ENCODE data around the gene KATNBL1. TPM values are rescaled to one million over a fixed set of nuclear protein-coding genes. Genes with fewer than 3 reads are reported as not detected.
"Not testable (repeated sequence)": the region's sequence is repeated elsewhere in the genome, so short reads cannot be mapped to it uniquely, and the experiment has no call there.

Gene KATNBL1
- total RNA-seq, 2 donors from 2014 or later, result 41.6 to 51.3 TPM

DNA sequence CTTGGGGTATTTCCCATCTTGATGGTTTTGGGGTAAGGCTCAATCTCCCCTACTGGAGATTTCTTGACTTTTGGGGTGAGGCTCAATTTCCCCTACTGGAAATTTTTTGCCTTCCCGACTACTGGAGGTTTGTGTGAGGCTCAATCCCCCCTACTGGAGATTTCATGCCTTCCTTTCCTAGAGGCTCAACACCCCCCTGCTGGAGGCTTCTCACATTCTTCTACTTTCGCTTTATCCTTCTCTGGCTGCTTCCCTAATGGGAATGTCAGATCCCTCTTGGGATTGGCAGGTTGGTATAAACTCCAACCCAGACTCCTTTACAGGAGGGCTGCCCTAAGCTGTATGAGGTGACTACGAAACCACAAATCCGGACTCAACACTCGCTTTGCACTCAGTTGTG, 49.2 kb downstream of the KATNBL1 start:
- Mint-ChIP-seq H3K27ac (no peak overlapping the region), H3K27me3 (no peaks in the 10 kb centered on the region), H3K9me3 (peaks cover 24% of the 10 kb centered on the region), H3K4me1 (peaks cover 12% of the 10 kb centered on the region), H3K4me3 (no peak overlapping the region), H3K36me3 (ENCODE audit: low read depth) (peaks cover 91% of the 10 kb centered on the region)
- no peak for ATAC-seq (replicated peaks)

DNA sequence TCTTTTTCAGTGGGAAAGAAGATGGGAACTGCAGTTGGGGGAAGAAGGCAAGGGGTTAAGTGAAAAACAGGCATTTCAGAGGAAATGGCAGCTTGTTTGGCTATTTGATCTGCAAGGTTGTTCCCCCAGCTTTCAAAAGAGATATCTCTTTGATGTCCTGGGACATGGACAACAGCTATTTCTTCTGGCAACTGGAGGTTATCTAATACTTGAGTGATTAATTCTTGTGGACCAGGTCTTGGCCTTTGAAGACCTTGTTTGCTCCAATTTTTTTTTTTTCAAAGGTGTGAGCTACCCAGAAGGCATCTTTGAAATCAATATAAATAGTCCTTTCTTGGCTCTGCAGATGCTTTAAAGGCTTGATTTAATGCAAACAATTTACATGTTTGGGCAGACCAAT, 51.5 kb downstream of the KATNBL1 start:
- no peaks in the 10 kb centered on the region for H3K27me3 Mint-ChIP-seq
- no peak overlapping the region for H3K4me3 Mint-ChIP-seq
- H3K36me3 Mint-ChIP-seq (ENCODE audit: low read depth), result peaks cover 91% of the 10 kb centered on the region
- H3K27ac Mint-ChIP-seq, result no peak overlapping the region
- no peak for ATAC-seq (replicated peaks)
- peaks cover 14% of the 10 kb centered on the region for H3K4me1 Mint-ChIP-seq
- H3K9me3 Mint-ChIP-seq, result peaks cover 25% of the 10 kb centered on the region

DNA sequence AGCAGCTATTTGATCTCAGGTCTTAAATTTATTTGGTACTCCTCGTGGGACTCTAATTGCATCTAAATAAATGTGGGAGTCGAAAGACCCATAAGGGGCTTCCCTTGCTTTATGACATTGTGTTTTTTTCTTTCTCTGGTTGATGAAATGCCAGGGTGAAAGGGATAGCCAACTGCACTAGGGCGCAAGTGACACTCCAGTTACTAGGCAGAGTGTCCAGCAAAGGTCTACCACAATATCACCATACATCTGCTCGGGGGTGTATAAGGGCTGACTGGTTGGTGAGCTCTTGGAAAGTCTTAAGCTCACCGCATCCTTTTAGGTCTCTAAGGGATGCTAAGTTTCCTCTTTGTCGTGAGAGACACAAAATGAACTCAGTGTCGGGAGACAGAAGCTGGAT, 54.0 kb downstream of the KATNBL1 start:
- Mint-ChIP-seq H3K9me3 (peaks cover 19% of the 10 kb centered on the region), H3K36me3 (ENCODE audit: low read depth) (peaks cover 87% of the 10 kb centered on the region), H3K27ac (peak overlapping the region; percentile 93), H3K4me1 (peaks cover 8% of the 10 kb centered on the region), H3K27me3 (no peaks in the 10 kb centered on the region), H3K4me3 (no peak overlapping the region)
- ATAC-seq (replicated peaks), result no peak

DNA sequence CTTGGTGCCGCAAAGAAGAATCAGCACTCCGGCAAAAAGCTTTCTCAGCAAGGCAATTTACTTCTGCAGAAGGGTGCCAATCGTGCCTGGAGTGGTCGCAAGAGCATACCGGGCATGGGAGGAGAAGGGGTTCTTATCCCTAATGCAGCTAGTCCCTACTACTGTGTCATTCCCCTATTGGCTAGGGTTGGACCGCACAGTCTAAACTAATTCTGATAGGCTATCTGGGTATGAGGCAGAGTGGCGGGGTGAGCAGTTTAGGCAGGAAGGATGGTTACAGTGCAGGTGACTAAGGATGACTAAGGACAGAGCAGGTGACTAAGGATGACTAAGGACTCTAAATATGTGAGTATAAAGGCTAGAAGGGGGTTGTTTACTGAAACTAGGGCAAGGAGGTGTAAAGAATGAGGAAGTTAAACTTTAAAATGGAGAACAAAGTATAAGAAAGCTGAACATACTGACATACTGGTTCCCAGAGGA, 55.1 kb downstream of the KATNBL1 start:
- peaks cover 8% of the 10 kb centered on the region for H3K4me1 Mint-ChIP-seq
- ATAC-seq (replicated peaks), result peak; percentile 100
- H3K9me3 Mint-ChIP-seq, result peaks cover 15% of the 10 kb centered on the region
- peak overlapping the region; percentile 93 for H3K27ac Mint-ChIP-seq
- H3K4me3 Mint-ChIP-seq, result peak overlapping the region; percentile 49
- no peaks in the 10 kb centered on the region for H3K27me3 Mint-ChIP-seq
- H3K36me3 Mint-ChIP-seq (ENCODE audit: low read depth), result peaks cover 87% of the 10 kb centered on the region

DNA sequence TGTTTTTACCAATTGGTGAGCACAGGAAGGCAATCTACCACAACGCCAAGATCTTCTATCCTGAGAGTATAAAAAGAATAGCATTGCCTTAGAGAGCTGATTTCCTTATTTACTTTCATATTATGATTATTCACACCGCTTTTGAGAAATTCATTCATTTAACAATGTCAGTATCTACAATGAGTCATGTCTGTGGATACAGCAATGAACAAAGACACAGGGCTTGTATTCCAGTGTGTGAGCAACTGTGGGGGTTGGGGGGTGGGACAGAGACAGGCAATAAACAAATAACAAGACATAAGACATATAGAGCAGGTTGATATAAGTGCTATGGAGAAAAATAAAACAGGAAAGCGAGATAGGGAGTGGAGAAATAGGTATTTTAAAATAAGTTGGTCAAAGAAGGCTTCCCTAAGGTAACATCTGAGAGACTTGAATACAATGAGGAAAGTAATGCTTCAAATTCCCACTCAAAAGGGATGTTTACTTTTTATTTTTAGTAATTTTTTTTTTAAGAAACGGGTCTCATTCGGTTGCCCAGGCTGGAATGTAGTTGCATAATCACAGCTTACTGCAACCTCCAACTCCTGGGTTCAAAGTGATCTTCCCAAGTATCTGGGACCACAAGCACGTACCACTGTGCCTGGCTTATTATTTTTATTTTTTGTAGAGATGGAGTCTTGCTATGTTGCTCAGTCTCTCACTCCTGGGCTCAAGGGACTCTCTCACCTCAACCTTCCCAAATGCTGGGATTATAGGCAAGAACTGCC, 62.3 kb downstream of the KATNBL1 start:
- peak overlapping the region; percentile 39 for H3K27ac Mint-ChIP-seq
- no peak overlapping the region for H3K4me3 Mint-ChIP-seq
- peaks cover 4% of the 10 kb centered on the region for H3K4me1 Mint-ChIP-seq
- peaks cover 82% of the 10 kb centered on the region for H3K36me3 Mint-ChIP-seq (ENCODE audit: low read depth)
- ATAC-seq (replicated peaks), result no peak
- no peaks in the 10 kb centered on the region for H3K9me3 Mint-ChIP-seq
- no peaks in the 10 kb centered on the region for H3K27me3 Mint-ChIP-seq

DNA sequence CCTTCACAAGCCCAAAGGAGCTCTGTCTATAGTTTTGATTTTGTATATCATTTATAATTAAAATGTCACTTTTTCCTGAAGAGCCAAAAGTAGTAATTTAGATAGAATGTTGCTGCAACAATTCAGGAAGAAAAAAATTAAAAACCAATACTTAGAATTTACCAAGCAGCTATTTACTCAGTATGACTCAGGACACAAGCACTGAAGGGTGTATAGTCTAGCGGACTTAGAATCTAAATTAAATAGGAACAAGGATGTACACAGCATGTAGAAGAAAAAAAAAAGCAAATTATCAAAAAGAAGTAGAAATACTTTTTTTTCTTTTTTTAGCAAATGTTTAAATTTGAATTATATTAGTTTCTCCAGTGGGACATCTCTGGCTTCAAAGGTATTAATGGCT, 76.4 kb downstream of the KATNBL1 start:
- Mint-ChIP-seq H3K36me3 (ENCODE audit: low read depth) (peaks cover 8% of the 10 kb centered on the region), H3K4me1 (no peaks in the 10 kb centered on the region), H3K27me3 (no peaks in the 10 kb centered on the region), H3K4me3 (no peak overlapping the region), H3K9me3 (no peaks in the 10 kb centered on the region), H3K27ac (no peak overlapping the region)
- no peak for ATAC-seq (replicated peaks)

DNA sequence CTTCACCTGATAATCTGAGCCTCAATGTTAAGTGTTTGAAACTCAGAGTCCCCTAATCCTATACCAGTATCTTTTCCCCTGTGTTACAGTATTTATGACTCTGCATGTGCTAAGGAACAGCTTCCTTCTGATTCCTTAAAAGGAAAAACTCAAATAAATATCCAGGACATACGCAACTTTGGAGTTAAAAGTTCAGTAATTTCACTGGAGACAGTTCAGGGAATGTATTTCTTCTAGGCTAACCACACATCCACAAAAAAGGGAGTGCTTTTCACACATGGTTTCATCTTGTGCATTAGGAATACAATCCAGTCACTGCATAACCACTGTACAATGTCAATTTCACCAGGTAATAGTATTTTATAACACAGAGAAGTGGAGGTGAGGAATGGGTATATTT, 77.0 kb downstream of the KATNBL1 start:
- Mint-ChIP-seq H3K4me1 (no peaks in the 10 kb centered on the region), H3K36me3 (ENCODE audit: low read depth) (peaks cover 2% of the 10 kb centered on the region), H3K9me3 (no peaks in the 10 kb centered on the region), H3K27me3 (no peaks in the 10 kb centered on the region), H3K27ac (no peak overlapping the region), H3K4me3 (no peak overlapping the region)
- ATAC-seq (replicated peaks), result no peak

DNA sequence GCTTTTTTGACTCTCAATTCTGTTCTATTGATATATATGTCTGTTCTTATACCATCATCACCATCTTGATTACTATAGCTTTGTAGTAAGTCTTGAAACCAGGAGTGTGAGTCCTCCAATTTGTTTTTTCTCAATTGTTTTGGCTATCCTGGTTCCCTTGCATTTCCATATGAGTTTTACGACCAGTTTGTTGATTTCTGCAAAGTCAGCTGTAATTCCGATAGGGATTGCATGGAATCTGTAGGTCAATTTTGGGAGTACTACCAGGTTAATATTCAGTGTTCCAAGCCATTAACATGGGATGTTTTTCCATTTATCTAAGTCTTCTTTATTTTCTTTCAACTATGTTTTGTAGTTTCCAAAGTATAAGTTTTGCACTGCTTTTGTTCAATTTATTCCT, 81.0 kb downstream of the KATNBL1 start:
- Mint-ChIP-seq H3K9me3 (no peaks in the 10 kb centered on the region), H3K36me3 (ENCODE audit: low read depth) (no peaks in the 10 kb centered on the region), H3K27ac (no peak overlapping the region), H3K4me3 (no peak overlapping the region), H3K4me1 (no peaks in the 10 kb centered on the region), H3K27me3 (no peaks in the 10 kb centered on the region)
- ATAC-seq (replicated peaks), result no peak

DNA sequence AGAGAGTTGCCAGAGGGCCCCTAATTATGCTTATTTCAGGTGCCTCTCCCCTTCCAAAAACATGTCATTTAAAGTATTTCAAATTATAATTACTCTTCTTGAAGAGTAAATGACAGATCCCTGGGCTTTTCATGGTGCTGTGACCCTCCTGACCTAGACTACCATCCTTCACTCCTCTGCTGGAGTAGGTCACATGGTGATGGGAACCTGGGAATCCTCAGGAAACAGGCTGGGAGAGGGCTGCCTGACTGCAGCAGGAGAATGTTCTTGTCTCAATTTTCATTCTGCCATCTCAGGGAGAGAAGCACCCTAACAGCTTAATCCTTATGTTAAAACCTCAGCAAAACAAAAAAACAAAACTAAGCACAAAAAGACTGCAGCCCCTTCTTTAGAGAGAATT, 83.4 kb downstream of the KATNBL1 start:
- Mint-ChIP-seq H3K27me3 (no peaks in the 10 kb centered on the region), H3K4me3 (no peak overlapping the region), H3K27ac (no peak overlapping the region), H3K9me3 (no peaks in the 10 kb centered on the region), H3K36me3 (ENCODE audit: low read depth) (no peaks in the 10 kb centered on the region), H3K4me1 (no peaks in the 10 kb centered on the region)
- no peak for ATAC-seq (replicated peaks)

DNA sequence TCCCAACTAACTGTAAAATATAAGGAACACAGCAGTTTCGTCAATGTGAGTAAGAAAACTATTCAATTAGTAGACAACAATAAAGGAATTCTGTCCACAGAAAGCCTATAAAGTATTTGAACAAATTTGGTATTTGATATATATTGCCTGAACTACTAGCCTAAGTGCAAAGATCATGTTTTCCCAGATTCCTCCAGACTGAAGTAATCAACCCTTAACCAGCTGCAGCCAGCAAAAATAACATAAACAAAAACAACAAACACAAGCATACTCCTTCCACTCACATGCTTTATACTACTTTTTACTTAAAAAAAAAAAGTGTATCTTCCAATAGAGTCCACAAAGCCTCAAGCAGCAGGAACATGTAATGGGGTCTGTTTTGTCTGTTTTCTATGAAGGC, 84.0 kb downstream of the KATNBL1 start:
- Mint-ChIP-seq H3K9me3 (no peaks in the 10 kb centered on the region), H3K4me3 (no peak overlapping the region), H3K27me3 (no peaks in the 10 kb centered on the region), H3K27ac (no peak overlapping the region), H3K36me3 (ENCODE audit: low read depth) (no peaks in the 10 kb centered on the region), H3K4me1 (no peaks in the 10 kb centered on the region)
- no peak for ATAC-seq (replicated peaks)

DNA sequence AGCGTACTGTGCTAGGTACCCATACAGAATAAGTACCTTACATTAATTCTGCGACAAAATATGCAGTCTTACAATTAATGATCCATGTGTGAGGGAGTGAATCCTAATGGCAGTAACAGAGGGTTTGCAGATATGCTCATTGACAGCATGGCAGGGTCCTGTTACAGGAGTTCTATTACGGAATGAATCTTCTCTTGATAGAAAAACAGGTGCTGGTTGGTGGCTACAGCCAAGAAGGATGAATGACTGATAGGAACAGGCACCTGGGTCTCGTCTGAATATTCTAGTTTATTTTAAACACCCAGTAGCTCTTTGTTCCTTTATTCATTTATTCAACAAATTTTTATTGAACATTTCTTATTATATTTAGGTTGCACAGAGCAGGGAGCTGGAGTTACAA, 85.2 kb downstream of the KATNBL1 start:
- Mint-ChIP-seq H3K27me3 (peaks cover 4% of the 10 kb centered on the region), H3K27ac (no peak overlapping the region), H3K36me3 (ENCODE audit: low read depth) (no peaks in the 10 kb centered on the region), H3K9me3 (no peaks in the 10 kb centered on the region), H3K4me3 (no peak overlapping the region), H3K4me1 (no peaks in the 10 kb centered on the region)
- ATAC-seq (replicated peaks), result no peak

DNA sequence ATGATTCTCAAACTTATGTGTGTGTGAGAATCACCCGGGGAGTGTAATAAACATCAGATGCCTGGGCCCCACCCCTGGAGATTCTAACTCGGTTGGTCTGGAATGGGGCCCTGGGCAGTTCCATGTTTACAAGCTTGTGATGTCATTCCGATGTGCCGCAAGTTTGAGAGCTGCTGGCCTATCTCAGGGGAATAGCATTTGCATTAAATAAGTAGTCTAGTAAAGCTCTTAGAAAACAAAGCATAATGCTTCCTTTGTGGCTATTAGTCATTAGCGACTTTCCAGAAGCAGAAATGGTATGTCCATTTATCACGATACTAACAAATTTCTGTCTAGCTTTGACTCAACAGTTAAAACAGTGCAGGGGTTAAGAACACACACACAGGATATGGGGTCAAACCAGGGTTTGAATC, 87.1 kb downstream of the KATNBL1 start:
- Mint-ChIP-seq H3K9me3 (no peaks in the 10 kb centered on the region), H3K4me3 (no peak overlapping the region), H3K36me3 (ENCODE audit: low read depth) (no peaks in the 10 kb centered on the region), H3K27ac (no peak overlapping the region), H3K4me1 (no peaks in the 10 kb centered on the region), H3K27me3 (peaks cover 4% of the 10 kb centered on the region)
- no peak for ATAC-seq (replicated peaks)

DNA sequence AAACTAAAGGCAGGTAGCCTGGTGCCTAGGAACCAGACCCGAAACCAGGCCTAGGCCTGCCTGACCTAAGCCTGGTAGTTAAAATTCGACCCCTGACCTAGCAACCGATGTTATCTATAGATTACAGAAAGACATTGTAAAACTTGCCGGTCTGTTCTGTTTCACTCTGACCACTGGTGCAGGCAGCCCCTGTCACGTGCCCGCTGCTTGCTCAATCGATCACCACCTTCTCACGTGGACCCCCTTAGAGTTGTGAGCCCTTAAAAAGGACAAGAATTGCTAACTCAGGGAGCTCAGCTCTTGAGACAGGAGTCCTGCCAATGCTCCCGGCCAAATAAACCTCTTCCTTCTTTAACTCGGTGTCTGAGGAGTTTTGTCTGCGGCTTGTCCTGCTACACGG, 88.1 kb downstream of the KATNBL1 start:
- not testable (repeated sequence) for ATAC-seq (replicated peaks); H3K4me3 Mint-ChIP-seq; H3K36me3 Mint-ChIP-seq (ENCODE audit: low read depth); H3K27ac Mint-ChIP-seq; H3K9me3 Mint-ChIP-seq; H3K27me3 Mint-ChIP-seq; H3K4me1 Mint-ChIP-seq

DNA sequence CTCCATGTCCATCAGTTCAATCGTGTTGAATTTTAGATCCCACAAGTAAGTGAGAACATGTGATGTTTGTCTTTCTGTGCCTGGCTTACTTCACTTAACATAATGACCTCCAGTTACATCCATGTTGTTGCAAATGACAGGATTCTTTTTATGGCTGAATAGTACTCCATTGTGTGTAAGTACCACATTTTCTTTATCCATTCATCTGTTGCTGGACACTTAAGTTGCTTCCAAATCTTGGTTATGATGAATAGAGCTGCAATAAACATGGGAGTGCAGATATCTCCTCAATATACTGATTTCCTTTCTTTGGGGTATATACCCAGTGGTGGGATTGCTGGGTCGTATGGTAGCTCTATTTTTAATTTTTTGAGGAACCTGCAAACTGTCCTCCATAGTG, 89.5 kb downstream of the KATNBL1 start:
- H3K36me3 Mint-ChIP-seq (ENCODE audit: low read depth); H3K4me3 Mint-ChIP-seq; H3K27ac Mint-ChIP-seq; H3K4me1 Mint-ChIP-seq; H3K27me3 Mint-ChIP-seq; ATAC-seq (replicated peaks); H3K9me3 Mint-ChIP-seq: not testable (repeated sequence)

DNA sequence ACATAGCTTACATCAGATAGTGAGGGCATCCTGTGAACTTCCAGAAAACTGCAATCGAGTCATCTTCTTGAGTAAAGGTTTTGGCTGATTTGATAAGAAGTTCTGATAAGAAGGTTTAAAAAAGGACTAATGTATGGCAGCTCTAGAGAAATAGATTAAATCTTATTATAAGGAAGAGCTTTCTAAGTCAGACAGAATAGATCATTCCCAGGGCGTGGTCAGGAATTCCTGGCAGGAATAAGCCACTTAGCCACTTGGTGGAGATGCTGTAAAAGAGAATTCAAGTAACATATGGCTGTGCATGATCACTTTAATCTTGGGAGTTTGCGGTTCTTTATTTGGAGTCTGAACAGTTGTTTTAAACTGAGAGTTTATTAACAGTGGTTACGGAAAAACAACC, 90.6 kb downstream of the KATNBL1 start:
- ATAC-seq (replicated peaks), result no peak
- Mint-ChIP-seq H3K4me3 (no peak overlapping the region), H3K9me3 (no peaks in the 10 kb centered on the region), H3K27me3 (peaks cover 12% of the 10 kb centered on the region), H3K4me1 (no peaks in the 10 kb centered on the region), H3K27ac (no peak overlapping the region), H3K36me3 (ENCODE audit: low read depth) (no peaks in the 10 kb centered on the region)

DNA sequence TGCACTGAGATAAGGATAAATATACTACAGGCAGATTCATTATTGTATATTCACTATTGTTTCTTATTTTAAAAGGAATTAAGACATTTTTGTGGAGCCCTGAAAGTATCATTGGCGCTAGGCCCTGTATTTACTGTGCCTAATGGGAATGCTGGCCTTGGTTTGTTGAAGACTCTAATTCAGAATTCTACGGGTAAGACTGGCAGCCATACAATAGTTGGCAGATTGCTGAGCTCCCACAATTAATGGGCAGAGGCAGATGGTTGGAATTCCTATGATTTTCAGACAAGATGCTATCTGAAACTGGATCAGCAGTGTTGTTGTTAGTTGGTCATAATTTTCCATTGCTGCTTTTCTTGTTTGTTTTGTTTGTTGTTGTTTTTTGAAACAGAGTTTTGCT, 93.3 kb downstream of the KATNBL1 start:
- ATAC-seq (replicated peaks), result no peak
- H3K36me3 Mint-ChIP-seq (ENCODE audit: low read depth), result no peaks in the 10 kb centered on the region
- H3K27ac Mint-ChIP-seq, result no peak overlapping the region
- H3K4me3 Mint-ChIP-seq, result no peak overlapping the region
- H3K9me3 Mint-ChIP-seq, result no peaks in the 10 kb centered on the region
- no peaks in the 10 kb centered on the region for H3K4me1 Mint-ChIP-seq
- H3K27me3 Mint-ChIP-seq, result peaks cover 16% of the 10 kb centered on the region
